Testis (tissue), 2 donors: ENCODE measurements around the gene FSCB.

Source experiments
- CTCF ChIP-seq, 3 experiments: fragments of 450-650 bp in 2 of 3; fragments of 200-600 bp in 1 of 3; sonication (generic) in 1 of 3; IDR thresholded peaks; one replicate each; pipeline ENCODE4 v1.5.1; 2016 to 2019; ENCODE audit warnings: antibody characterized with exemption in 3 of 3, mild to moderate bottlenecking in 2 of 3, moderate library complexity in 1 of 3
- POLR2A ChIP-seq: fragments of 450-650 bp; IDR thresholded peaks from one replicate; pipeline ENCODE4 v1.6.1; 2017; ENCODE audit warnings: antibody characterized with exemption, mild to moderate bottlenecking, moderate library complexity

GRCh38 chr14:44530475-44530874, 23.4 kb upstream of the FSCB start:
- TF ChIP-seq CTCF (IDR thresholded peaks at IDR 0.05), result no peak
- TF ChIP-seq POLR2A, result no peak
